OCI-LY3 (cell line): Measurements from ENCODE around the gene MIEF1.

Experiments used
- CTCF ChIP-seq: fragments of 200-600, 300-600 bp; sonication (generic); IDR thresholded peaks from 2 replicates; pipeline ENCODE4 v1.5.1; 2014; ENCODE audit warnings: antibody characterized with exemption, low read length, low read depth
- EZH2phosphoT487 ChIP-seq: fragments of 200-600 bp; shearing (Covaris generic); IDR thresholded peaks from 2 replicates; pipeline ENCODE4 v1.6.1; 2018; ENCODE audit warnings: antibody characterized with exemption, mixed run types, low read depth

- no peak for TF ChIP-seq CTCF
- no peak for TF ChIP-seq EZH2phosphoT487
Observed at GRCh38 chr22:39481054-39481453, 21.0 kb upstream of the MIEF1 start.
